Anterior cingulate cortex (tissue), 58 donors: ENCODE results near the gene ANXA11.

Experiments
- DNase-seq, 58 donors: peaks; one replicate each; lab custom pipeline; 2025; lab: John Stamatoyannopoulos, UW

The ANXA11 gene

DNA sequence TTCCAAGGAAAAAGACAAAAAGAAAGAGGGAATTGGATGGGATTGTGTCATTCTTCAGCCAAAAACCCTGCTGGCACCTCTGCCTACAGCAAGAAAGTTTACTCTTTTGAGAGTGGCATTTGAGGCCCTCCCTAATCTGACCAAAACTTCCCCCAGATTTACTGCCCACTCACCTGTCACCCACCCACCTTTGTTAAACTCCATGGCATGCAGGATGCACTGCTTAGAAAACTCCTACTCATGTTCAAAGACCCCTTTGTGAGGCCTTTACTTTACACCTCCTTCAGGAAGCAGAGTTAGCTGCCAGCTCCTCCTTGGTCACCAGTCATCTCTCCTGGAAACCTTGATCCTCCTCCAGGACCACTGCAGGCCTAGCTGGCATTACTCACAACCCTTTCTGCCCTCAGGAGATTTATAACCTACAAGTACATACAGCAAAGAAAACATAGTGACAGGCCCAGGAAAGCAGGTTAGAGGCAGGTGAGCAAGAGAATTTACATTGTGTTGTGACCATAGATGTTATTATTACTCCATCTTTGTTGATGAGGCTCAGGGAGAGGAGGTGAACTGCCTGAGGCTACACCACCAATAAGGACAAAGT is 83.1 kb downstream of the ANXA11 start:
- no peak for DNase-seq

GRCh38 chr10:80118669-80119068 is 86.7 kb downstream of the ANXA11 start:
- DNase-seq, result no peak

- DNase-seq, result no peak
These were observed 94.4 kb downstream of the ANXA11 start for GRCh38 chr10:80110986-80111385.

DNA sequence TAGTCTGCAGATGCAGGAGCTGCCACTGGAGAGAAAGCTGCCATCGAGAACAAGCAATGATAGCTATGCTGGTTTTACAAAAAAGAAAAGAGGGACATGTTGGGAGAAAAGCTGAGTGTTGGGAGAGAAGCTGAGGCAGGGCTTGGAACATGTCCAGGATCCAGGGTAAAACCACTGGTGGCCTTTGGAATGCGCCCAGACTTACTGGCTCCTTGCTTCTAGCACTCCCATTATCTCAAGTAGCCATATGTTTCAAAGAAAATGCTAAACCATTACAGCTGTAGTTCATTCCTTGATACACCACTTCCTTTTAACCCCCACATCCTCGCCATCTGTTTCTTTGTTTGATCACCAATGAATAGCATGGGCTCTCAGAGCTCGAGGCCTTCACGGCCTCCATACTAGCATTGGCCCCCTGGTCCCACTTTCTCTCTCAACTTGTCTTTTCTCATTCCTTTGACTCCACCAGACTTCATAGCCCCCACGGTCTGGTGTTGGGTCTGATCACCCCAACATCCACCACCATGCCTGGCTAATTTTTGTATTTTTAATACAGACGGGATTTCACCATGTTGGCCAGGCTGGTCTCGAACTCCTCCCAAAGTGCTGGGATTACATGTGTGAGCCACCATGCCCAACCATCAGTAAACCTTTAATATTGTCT is 96.6 kb downstream of the ANXA11 start:
- DNase-seq, result no peak

DNA sequence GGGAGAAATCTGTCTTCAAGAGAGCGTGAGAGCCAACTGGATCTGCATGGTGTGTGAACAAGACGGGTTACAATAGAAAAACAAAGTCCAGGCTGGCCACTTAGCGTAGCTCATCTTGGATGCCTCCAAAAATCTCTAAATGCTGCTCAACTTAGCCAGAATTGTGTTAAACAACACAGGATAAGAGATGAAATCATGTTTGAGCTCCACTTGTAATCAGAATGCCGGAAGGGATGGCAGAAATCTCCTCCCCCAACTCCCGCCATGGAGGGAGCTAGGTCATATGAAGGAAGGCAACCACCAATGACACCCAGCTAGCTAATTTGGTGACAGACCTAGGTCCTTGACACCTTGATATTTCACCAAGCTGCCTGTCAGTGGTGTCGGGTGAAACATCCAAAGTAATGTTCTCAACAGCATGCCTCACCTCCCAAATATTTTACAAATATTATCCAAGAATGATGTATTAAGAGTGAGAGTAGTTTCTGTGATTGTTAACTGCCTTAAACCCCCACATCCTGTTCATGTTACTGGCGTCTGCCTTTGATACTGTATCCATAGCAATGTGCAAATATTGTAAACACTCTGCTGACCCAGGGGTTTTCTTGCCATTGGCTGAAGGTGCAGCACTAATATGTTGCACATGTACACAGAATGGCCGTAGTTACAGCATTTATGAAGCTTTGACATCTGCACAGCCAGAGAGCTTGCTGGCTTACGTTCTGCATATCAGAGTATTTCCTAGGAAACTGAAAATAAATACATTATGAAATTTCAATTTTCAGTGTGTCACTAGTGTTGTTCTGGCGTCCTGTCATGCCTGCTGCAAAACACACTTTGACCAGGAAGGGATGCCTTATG is 101.0 kb downstream of the ANXA11 start:
- DNase-seq, result no peak
